Activated CD4-positive, CD25-positive, alpha-beta regulatory T cell treated with anti-CD3 and anti-CD28 coated beads, Interleukin-2, amount 50 U/mL, for 16 hours (primary cell): Measurements from ENCODE around the gene FAT3.

Source experiments
- DNase-seq: peaks from one replicate; pipeline ENCODE4 v3.0.0-alpha.2; 2020; ENCODE audit warnings: low read depth, low spot score

Gene FAT3

DNA sequence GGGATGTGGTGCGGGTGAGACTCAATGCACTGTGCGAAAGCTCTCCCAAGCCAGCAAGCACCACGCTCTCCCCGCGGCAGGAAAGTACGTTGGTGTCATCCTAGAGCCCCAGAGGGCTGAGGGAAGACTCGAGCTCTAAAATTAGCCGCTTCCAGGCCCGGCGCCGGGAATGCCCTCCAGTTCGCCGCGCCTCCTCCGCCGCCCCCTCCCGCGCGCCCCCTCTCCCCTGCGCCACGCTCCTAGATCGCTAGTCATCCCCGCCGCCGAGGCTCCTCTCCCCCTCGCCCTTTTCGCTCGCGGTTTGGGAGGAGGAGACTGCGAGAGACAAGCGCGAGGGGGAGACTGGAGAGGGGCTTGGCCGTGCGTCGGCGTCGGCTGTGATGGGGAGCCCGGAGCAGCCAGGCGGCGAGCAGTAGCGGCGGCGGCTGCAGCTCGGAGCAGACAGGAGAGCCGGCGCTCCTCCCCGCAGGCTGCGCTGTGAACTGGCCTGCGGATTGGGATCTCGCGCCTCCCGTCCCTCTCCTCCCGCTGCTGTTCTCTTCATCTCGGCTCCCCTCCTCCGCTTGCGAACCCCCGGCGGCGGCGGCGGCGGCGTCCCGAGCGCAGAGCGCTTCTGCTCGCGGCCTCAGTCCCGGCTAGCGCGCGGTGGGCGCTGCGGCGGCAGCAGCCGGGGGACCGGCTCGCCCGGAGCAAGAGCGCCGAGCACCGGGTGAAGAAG, at the start of gene FAT3:
TSS of gene FAT3 (plus strand) at position 412 of the 718 bp plus-strand sequence. CDS start 127,295 bp downstream, outside the sequence.
- DNase-seq, result no peak

DNA sequence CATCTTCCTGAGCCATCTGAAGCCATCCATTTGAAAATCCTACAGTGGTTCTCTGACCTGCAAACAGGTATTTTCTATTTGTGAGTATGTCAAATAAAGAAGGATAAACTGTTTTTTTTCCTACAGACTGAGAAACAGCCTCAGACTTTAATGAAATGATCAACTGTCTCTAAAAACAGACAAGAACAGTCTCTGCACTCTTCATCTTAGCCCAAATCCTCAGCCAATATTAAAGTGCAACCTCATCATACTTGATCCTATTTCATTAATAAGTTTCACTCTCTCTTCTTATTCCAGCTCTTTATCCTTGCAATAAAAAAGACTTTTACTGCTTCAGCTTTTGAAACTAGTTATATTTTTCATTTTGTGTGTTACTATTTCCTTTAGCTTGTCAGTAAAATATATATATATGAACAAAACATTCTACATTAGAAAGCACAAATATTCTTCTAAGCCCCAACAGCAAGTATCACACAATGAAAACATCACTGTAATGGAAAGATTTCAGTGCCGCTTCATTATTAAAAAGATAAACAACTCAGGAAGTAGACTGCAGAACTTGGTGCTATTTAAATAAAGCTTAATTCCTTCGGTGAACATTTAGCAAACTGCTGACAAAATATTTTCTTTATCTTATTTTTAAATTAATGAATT, 45.5 kb upstream of the FAT3 start:
- no peak for DNase-seq

DNA sequence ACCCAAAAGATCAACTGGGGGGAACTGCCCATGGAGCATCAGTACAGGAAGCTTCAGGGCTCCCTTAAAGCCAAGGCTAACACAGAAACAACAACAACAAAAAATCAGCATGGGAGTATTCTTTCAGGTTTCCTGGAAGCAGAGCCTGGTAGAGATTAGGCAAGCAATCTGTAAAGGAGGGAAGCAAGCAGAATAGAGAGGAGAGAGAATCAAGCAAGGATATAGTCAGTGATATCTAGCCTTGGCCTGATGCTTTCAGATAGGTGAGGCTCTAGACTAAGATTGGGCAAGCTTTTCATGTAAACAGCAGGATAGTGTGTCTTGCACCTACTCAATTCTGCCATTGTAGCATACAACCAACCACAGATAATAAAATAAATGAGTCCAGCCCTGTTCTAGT, 44.4 kb upstream of the FAT3 start:
- DNase-seq, result no peak

DNA sequence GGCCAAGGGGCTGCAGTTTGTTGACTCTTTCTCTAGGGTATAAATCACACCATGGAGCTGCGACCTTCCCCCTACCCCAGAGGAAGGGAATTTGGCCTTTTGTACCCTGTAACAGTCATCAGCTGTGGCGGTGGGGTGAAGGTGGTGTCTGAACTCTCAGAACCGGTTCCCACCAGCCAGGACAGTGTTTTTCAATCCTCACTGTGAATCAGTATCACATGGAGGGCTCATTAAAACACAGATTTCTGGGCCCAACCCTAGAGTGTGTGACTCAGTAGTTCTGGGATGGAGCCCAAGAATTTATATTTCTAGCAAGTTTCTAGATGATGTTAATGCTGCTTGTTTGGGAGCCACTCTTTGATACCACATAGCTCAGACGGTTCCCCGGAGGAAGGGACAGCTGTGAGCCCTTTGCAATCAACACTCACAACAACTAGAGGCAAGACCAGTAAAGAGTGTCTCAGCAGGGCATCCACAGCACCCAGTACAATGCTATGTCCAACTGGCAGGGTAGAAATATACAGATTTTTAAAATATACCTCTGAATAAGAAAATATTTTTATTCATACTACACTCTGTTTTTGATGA, 43.9 kb upstream of the FAT3 start:
- DNase-seq, result no peak

DNA sequence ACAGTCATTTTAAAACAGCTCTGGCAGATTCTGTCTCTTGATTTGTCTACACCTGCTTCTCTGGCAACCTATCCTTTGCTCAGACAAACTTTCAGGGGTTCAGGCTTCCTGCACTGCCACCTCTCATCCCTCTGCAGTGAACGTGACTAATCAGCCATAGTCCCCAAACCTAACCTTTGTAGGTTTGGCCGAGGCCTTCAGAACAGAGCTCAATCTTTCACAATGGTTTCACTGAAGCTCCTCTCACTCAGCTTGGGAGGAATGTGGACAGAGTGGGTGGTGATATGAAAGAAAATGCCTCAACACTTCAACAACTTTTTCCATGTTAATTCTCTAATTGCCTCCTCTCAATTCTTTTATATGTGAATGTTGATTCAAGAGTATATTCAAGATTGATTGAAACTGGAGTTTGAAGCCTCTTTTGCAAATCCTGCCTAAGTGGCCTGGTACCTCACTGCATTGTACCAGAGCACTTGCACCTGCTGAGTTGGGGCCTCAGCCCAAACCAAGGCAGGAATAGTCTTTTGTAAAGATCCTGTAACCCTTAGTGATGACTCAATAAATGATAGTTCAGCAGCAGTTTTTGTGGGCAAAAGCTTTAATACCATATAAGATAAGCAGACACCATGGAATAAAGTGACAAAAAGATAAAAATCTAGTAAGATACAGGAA, 33.9 kb upstream of the FAT3 start:
- DNase-seq, result no peak

DNA sequence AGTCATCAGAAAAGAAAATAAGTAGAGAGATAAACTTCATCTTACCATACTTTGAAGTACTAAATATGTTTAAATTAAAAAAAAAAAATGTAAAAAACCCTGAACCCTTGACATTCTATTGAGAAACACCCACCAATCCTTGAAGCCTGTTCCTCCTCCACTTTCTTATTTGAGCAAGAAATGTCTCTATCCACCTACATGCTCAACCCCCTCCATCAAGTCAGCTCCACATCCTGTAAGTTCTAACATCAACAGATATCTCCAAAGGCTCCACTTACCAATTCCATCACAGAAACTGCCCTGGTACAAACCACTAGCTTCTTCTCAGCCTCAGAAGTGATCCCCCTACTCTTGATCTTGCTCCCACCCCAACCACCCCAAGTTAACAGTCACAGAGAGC, 32.5 kb upstream of the FAT3 start:
- no peak for DNase-seq

DNA sequence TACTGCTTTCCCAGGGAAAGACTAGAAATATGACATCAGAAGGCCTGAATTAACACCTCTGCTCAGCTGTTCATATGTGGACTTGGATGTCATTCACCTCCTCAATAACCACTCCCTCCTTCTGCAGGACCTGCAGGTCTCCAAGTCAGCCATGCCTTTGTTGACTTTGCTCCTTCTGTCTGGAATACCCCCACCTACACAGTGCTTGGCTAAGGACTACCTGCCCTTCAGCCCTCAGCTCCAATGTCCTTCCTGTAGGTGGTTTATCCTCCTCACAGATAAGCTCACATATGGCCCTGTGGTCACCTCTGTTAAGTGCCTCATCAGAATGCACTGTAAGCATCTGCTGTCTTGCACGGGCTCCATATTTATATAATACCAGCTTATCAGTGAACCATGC, 26.4 kb upstream of the FAT3 start:
- no peak for DNase-seq

DNA sequence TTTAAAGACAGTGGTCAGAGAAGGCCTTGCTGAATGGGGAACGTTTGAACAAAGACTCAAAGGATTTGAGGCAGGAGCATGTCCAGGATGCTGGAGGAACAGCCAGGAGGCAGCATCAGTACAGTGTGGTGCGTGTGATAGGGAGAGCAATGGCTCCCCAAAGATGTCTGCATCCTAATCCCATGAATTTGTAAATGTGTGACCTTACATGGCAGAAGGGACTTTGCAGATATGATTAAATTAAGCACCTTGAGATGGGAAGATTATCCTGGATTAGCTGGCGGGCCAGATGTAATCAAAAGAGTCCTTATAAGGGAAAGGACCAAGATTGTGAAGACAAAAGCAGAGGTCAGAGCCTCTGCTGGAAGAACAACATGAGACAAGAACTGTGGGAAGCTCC, 24.6 kb upstream of the FAT3 start:
- DNase-seq, result no peak

DNA sequence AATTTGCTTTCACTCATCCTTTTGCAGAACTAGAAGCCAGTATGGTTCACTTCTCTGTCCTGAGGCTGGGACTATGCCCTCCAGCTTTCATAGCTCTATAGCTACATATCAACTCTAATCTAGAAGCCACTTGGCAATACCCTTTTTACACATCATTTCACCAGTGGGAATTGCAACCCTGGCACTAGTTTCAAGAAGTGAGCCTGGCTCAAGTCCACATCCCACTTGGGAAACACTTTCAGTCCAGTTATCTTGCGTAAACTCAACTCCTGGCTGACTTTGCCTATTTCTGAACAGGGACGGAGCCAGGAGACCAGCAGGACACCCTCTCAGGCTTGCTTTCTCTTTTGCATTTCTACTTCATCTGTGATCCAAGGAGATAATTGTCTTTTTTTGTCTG, 19.9 kb upstream of the FAT3 start:
- no peak for DNase-seq

DNA sequence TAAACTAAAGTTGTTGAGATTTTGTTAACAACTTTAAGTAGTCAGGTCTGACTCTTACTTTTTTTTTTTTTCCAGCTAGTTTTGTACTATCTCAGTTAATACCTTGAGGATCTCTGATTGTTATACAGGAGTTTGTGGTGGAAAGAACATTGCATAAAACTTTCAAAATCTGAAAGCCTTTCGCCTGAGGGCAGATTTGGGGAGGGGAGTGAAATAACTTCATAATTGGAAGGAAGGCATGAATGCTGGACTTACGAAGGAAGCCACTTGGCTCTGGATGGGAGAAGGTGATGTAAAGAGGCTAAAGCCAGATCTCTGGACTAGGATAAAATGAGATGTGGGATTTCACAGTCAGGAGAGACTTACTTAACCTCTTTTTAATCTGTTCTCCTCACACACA, 18.2 kb upstream of the FAT3 start:
- DNase-seq, result no peak

DNA sequence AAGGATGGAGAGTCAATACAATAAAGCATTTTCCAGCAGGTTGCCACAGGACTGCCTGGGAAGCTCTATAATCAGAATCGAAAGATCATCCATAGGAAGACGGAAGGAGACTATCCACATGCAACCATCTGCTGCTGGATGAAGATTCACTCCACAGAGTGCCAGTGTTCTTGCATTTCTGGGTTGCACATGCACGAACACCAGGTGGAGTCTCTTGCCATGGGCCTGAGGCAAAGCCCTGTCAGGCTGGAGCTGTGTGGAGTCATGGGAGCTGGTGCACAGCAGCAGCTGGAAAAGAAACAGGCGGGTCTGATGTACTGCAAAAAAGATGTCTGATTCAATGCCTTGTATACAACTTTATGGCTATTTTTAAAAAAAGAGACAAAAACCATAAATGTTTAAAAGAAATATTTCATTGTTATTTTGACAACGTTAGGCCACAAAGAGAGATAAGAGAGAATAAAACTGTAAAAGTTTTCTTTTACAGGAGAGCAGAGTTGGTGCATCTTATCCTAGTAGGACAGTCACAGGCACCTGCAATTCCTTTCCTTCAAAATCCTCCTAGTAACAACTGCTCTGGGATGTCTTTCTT, 12.9 kb upstream of the FAT3 start:
- no peak for DNase-seq

DNA sequence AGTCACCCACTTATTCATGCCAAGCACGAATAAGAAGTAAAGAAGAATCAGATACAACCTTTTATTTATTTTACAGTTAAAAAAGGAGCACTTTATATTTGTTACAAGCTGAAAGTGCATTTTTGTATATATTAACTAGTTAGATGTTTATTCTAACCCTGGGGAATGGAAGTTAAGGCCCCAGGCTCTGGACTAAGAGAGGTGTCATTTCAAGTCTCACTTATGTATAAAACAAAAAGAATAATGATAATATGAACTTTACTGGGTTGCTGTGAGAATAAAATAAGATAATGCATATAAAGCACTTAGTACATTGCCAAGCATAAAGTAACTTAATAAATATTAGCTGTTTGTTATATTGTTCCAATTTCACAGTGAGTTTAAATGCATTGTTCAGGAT, 12.1 kb upstream of the FAT3 start:
- no peak for DNase-seq

DNA sequence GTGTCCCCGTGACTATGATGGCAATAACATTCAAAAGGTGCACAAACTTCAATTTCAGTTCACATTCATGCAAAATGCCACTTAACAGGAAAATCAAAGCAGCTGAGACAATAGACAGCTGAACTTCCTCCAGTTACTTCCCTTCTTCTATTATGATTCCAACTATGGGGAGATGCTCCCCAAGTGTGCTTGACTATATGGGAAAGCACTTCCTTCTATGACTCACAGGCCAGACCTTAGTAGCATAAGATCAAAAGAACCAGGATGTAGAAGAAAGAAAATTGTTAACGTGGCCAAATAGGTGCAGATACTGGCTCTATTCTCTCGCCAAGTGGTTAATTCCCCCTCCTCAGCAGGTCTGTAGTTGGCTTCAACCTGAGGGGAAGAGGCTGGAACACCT, 7.8 kb upstream of the FAT3 start:
- DNase-seq, result no peak

DNA sequence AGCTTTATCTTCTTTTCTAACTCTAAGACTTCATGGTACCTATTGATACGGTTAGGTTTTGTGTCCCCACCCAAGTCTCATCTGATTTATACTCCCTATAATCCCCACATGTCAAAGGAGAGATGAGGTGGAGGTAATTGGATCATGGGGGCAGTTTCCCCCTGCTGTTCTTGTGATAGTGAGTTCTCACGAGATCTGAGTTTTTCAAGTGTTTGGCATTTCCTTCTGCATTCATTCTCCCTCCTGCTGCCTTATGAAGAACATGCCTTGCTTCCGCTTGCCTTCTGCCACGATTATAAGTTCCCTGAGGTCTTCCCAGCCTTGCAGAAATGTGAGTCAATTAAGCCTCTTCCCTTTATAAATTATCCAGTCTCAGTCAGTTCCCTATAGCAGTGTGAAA, 5.1 kb upstream of the FAT3 start:
- no peak for DNase-seq

DNA sequence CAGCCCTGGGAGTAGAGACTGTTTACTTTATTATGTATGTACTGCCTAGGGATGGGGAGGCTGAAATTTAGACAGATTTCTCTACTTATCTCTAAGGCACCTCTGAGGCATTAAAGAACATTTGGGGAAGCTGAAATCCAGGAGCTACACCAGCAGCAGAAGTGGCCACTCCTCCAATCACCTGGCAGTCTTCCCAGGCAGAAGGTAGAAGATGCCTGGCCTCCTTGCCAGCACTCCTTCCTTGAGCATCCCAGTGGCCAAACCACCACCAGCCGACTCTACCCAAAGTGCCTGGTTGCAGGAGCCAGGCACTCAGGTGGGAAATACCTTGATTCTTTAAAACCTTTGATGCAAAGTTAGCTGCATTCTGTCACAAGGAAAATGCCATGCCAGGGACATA, 1.9 kb upstream of the FAT3 start:
- DNase-seq, result no peak

DNA sequence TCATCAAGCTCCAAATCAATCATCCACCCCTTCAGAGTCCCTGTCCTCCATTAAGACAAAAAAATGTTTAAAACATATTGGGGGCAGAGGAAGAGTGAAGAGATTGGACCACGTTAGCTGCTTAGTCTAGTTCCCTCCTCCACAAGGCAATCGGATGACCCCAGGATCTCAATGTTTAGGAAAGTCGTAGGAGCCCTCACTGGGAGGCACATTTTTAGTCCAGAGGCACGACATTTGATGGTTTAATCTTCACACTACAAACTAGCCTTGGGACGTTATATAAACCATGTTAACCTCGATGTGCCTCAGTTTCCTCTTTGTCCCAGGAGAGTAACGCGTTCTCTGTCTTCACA, 588 bp upstream of the FAT3 start:
- DNase-seq, result no peak

DNA sequence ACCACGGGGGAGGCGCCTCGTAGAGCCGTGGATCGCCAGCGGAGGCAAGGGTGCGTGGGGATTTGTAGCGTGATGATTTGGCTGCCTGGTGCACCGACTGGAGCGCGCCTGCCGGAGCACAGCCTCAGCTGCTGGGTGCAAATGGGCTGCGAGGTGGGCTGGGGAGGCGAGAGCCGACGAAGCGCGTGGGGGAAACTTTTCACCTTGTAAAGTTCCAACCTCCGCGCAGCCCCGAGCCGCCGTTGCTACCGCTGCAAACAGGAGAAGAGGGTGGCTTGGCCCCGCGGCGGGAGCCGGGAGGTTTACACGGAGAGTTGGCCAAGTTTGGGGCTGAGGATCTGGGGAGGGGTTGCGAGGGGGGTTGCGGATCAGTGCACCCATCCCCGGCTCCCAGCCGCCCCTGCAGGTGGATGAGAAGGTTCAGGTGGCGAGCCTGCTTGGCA, 528 bp downstream of the FAT3 start:
- no peak for DNase-seq

DNA sequence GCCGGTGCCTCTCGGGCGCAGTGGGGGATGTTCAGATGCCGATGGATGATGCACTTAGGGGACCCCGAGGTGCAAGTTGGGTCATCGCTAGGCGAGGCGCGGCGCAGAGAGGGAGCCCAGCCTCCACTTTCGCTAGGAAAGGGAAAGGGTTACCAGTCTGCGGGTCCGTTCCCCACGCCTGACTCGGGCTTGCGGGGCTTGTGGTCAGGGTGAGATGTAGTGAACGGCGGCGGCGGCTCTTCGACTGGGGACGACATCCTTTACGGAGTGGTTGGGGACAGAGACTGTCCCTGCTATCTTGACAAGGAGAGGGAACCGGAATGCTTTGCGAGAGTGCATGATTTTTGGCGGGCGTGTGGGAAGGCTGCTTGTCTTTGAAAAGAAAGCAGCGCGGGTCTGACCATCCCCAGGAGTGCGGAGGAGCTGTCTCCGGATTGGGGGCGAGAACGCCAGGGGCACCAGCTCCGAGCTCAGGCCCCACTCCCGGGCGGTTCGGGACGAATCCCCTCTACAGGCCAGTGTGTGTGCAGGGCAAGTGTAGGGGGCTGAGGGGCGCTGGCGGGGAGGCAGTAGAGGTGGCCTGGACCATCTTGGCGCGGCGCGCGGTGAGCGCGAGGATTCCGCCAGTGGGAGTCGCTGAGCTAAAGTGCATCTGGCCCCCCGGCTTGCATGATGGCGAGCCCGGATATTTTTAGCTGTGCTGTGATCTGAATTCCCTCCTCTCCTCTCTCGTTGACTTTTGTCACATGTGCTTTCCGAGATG, 1.1 kb downstream of the FAT3 start:
- no peak for DNase-seq

DNA sequence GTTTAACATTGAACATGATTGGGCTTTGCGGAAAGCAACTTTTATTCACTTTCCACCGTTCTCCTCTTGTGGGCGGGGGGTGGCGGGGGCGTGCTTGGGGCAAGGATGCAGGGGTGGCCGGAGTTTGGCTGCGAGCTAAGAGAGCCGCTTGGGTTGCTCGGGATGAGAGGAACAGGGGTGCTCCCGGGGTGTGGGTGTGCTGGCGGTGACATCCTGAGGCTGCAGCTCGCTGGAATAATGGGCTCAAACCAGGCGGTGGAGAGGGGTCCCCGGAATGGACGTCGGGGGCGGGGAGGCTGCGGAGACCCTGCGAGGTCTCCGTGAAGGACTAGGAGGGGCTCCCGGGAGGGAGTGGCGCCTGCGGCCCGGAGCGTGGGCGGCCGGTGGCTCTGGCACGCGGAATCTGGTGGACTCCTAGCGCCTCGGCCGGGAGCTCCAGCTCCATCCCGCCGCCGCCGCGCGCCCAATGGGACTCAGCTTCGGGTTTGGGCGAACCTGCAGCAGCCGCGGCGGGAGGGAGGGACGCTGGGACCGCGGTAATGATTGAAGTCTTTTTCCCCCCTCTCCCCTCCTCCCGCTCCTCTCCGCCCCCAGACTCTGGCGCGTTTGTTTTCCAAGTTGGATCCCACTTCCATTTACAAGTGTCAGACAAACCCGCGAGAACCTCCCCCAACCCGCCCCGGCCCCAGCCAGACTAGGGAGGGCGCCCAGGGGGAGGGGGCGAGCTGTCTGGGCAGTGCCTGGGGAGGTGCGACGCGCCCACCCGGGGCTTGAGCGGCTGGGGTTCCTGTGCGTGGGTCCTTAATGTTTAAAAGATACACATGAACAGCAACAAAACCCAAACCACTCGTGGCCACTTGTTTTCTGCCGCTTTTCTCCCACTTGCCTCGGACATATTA, 2.0 kb downstream of the FAT3 start:
- DNase-seq, result no peak

DNA sequence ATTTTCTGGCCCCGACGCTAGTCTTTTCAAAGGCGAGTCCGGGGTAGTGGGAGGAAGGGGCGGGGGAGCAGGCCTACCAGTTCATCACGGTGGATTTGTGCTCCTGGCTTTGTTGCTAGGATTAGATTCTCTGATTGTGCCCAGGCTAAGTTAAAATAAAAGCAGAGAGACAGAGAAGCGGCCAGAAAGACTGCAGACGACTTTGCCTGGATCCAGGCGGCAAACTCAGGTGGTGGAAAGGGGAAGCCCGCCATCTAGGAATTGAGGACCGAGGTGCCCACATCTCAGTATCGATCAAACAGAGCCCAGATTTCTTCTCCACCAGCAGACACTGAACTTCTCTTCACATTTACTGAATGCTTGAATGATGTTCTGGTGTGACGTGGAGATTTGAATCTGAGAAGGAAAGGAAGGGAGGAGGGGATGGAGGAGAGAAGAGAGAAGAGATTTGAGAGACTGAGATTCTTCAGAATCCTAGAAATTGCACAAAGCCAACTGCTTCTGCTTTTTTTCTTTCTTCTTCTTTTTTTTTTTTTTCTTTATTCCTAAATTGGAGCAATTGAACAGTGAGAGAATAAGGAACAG, 2.7 kb downstream of the FAT3 start:
- DNase-seq, result no peak
